ENCODE results near the gene TMEM212.

The TMEM212 gene

DNA sequence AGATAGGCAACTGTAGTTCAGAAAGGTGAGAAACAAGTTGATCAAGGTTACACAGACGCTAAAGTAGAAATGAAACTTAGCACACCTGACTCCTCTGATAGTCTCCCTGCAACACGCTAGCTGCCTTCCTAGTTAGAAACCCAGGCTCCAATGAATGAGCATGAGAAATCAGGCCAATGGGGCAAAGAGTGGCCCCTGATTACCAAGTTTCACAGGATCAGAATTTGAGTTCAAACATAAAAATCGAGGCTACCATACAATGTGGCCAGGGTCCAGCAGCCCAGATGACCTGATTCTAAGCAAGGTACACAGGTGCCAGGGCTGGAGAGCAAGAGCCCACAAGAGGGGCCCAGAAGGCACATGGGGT lies 40.6 kb upstream of the TMEM212 start:
- TF ChIP-seq CTCF (conservative IDR thresholded peaks at IDR 0.05; ENCODE audit: low read depth): no peak
- peak overlapping the region; percentile 59 for H3K27ac ChIP-seq
- ChIA-PET CTCF (interaction anchor here (1.0 kb wide), 1 partner anchor 27 kb away, joined by 4 read pairs; no protein-coding TSS in a partner anchor), POLR2A (ENCODE audit: low non-redundant PET) (no interaction called here)
- DNase-seq (ENCODE audit: low spot score): no peak

- no peak for TF ChIP-seq CTCF (conservative IDR thresholded peaks at IDR 0.05; ENCODE audit: low read depth)
- no peak for DNase-seq (ENCODE audit: low spot score)
- POLR2A ChIA-PET (ENCODE audit: low non-redundant PET): no interaction called here
- CTCF ChIA-PET: no interaction called here
- peak overlapping the region; percentile 59 for H3K27ac ChIP-seq
Measured at GRCh38 chr3:171803044-171803443, 40.1 kb upstream of the TMEM212 start.

- ChIA-PET CTCF (interaction anchor here (0.6 kb wide), 1 partner anchor 94 kb away, joined by 3 read pairs; no protein-coding TSS in a partner anchor), POLR2A (ENCODE audit: low non-redundant PET) (no interaction called here)
- no peak for TF ChIP-seq CTCF (conservative IDR thresholded peaks at IDR 0.05; ENCODE audit: low read depth)
- no peak for DNase-seq (ENCODE audit: low spot score)
- peak overlapping the region; percentile 68 for H3K27ac ChIP-seq
Measured at GRCh38 chr3:171804618-171805389, 38.3 kb upstream of the TMEM212 start.

DNA sequence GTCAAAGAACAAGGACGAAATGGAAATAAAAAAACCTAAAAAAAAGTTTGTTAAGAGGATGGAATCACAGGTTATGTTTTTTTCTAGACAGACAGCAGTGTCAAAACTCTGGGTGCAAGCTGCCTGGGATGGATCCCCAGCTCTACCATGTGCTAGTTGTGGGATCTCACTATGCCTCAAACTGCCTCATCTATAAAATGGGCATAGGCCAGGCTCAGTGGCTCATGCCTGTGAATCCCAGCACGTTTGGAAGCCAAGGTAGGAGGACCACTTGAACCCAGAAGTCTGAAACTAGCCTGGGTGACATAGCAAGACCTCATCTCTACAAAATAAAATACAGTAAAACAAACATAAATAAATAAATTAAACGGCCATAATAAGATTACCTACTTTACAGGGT lies 37.5 kb upstream of the TMEM212 start:
- ChIA-PET POLR2A (ENCODE audit: low non-redundant PET) (no interaction called here), CTCF (interaction anchor here (0.6 to 1.0 kb wide), 3 partner anchors 30 to 281 kb away, joined by 3 read pairs; no protein-coding TSS in a partner anchor)
- no peak for DNase-seq (ENCODE audit: low spot score)
- peak overlapping the region; percentile 68 for H3K27ac ChIP-seq
- no peak for TF ChIP-seq CTCF (conservative IDR thresholded peaks at IDR 0.05; ENCODE audit: low read depth)

GRCh38 chr3:171806200-171807128 lies 36.7 kb upstream of the TMEM212 start:
- CTCF ChIA-PET: interaction anchor here (0.6 to 1.0 kb wide), 4 partner anchors 31 to 281 kb away, joined by 3 read pairs; no protein-coding TSS in a partner anchor
- peak overlapping the region; percentile 72 for H3K27ac ChIP-seq
- DNase-seq (ENCODE audit: low spot score): peak; percentile 41
- POLR2A ChIA-PET (ENCODE audit: low non-redundant PET): no interaction called here
- no peak for TF ChIP-seq CTCF (conservative IDR thresholded peaks at IDR 0.05; ENCODE audit: low read depth)

- H3K27ac ChIP-seq: peak overlapping the region; percentile 72
- ChIA-PET CTCF (interaction anchor here (0.6 to 0.7 kb wide), 2 partner anchors 35 to 943 kb away, joined by 3 read pairs; no protein-coding TSS in a partner anchor), POLR2A (ENCODE audit: low non-redundant PET) (no interaction called here)
Measured at GRCh38 chr3:171807129-171807675, 35.9 kb upstream of the TMEM212 start.

More at GRCh38 chr3:171807129-171807675, 35.9 kb upstream of the TMEM212 start:
- no peak for TF ChIP-seq CTCF (conservative IDR thresholded peaks at IDR 0.05; ENCODE audit: low read depth)
- DNase-seq (ENCODE audit: low spot score): no peak

All from RWPE1 (cell line).